HG03342 (cell line): ENCODE data around the gene ADAMTS1.

Experiments used
- ATAC-seq: cut with Tn5 transposase; IDR thresholded peaks from one replicate; pipeline ENCODE4 v1.9.1; 2021; ENCODE audit warnings: mild to moderate bottlenecking, moderate library complexity; ENCODE audit not compliant: unreplicated experiment

Gene ADAMTS1

DNA sequence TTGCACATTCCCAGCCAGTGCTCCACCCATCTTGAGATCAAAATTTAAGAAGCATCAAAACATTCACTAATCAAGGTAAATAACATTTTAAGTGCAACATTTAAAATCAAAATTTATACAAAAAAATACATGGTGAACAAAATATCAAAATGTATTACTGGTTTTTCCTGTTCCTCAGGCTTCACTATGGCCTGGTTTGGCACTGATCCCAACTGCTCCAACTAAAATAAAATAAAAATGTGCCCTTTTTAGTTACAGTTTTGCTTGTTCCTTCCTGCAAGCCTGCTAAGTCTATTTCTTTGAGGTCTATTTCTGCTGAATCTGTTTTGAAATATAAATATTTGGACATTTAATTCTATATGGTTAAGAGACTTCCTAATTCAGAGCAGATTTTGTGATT lies 54.9 kb downstream of the ADAMTS1 start:
- no peak for ATAC-seq

GRCh38 chr21:26788790-26789189 lies 56.4 kb downstream of the ADAMTS1 start:
- ATAC-seq, result no peak
